GM18526 (cell line): Measurements from ENCODE around the gene MORN4.

ENCODE experiments used
- POLR2A ChIP-seq: IDR thresholded peaks from 3 replicates; pipeline ENCODE4 v1.6.1; 2011; ENCODE audit not compliant: insufficient read length; ENCODE audit errors: extremely low read depth

The MORN4 gene

GRCh38 chr10:97612386-97612785 lies 20.9 kb downstream of the MORN4 start:
- no peak for TF ChIP-seq POLR2A

DNA sequence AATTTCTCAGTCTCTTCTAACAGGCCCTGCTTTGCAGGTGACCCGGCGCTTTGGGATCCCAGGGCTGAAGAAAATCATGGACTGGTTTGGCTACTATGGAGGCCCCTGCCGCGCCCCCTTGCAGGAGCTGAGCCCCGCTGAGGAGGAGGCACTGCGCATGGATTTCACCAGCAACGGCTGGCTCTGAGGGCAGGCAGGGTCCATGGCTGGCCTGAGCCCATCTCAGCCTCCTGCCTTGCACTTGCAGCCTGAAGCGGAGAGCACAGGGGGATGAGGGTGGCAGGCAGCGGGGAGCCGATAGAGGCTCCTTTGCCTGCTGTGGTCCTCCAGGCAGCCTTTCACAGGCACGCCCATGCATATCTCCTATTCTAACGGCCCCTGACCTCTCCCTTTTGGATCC lies 21.8 kb downstream of the MORN4 start:
- TF ChIP-seq POLR2A = no peak

GRCh38 chr10:97608991-97609561 lies 24.2 kb downstream of the MORN4 start:
- TF ChIP-seq POLR2A = no peak

DNA sequence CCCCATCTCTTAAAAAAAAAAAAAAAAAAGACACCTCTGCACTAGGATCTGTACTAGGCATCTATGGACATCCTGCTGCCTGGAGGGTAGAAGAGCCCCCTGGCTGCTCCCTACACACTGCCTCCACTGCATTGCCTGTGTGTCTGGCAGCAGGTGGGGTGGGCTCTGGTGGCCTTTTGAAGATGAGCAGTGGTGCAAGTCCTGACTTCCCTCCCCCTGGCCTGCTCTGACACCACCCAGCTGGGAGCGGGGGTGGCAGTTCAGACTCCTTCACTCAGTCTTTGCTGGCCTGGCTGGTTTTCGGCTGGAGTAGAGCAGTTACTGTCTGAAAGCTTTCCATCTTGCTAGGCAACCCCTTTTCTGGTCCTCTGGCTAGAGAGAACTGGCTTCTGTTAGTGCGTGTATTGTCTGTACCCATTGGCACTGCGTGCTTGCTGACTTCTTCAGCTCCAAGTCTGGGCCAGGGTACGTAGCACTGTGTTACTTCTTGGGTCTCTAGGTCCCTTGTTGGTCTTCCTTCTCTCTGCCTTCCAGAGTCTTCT lies 26.1 kb downstream of the MORN4 start:
- TF ChIP-seq POLR2A = no peak

DNA sequence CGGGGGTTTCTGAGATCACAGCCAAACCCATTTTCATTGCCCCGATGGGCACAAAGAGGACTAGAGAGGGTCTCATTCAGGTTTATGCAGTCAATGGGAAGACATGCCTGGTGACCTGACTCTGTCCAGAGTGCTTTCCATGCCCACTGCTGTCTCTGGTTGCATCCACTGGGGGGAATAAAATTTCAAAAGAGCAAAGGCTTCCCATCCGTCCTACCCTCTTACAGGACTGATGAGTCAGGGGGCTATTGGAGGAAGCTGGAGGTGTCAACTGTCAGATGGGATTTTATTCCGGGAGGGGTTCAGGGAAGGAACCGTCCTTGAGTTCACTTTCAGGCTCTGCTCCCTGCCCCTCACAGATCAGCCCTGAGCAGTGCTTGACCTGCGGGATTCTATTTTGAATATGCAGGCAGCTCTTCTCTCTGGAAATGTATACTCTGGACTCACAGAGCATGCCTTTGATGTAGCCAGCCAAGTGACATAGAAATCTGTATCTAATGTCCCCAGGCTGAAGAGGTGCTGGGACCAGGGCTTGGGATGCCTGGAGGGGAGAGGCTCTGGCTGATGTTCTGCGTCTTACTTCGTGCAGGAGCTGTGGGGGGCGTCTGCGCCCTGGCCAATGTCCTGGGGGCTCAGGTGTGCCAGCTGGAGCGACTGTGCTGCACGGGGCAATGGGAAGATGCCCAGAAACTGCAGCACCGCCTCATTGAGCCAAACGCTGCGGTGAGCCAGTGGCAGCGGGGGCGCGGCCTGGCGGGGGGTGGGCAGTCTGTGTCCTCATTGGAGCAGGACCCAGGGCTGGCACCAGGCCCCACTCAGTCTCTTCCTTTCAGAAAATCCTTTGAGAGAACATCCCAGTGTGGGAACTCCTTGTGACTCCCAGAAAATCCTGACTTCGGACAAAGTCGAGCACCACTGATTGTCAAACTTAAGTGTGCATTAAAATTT lies 31.8 kb downstream of the MORN4 start:
- no peak for TF ChIP-seq POLR2A

GRCh38 chr10:97600616-97601015 lies 32.7 kb downstream of the MORN4 start:
- TF ChIP-seq POLR2A = no peak

GRCh38 chr10:97599272-97599619 lies 34.1 kb downstream of the MORN4 start:
- no peak for TF ChIP-seq POLR2A

GRCh38 chr10:97598407-97599271 lies 34.7 kb downstream of the MORN4 start:
- TF ChIP-seq POLR2A = no peak

- TF ChIP-seq POLR2A = no peak
Observed at GRCh38 chr10:97597778-97598177, 35.5 kb downstream of the MORN4 start.

DNA sequence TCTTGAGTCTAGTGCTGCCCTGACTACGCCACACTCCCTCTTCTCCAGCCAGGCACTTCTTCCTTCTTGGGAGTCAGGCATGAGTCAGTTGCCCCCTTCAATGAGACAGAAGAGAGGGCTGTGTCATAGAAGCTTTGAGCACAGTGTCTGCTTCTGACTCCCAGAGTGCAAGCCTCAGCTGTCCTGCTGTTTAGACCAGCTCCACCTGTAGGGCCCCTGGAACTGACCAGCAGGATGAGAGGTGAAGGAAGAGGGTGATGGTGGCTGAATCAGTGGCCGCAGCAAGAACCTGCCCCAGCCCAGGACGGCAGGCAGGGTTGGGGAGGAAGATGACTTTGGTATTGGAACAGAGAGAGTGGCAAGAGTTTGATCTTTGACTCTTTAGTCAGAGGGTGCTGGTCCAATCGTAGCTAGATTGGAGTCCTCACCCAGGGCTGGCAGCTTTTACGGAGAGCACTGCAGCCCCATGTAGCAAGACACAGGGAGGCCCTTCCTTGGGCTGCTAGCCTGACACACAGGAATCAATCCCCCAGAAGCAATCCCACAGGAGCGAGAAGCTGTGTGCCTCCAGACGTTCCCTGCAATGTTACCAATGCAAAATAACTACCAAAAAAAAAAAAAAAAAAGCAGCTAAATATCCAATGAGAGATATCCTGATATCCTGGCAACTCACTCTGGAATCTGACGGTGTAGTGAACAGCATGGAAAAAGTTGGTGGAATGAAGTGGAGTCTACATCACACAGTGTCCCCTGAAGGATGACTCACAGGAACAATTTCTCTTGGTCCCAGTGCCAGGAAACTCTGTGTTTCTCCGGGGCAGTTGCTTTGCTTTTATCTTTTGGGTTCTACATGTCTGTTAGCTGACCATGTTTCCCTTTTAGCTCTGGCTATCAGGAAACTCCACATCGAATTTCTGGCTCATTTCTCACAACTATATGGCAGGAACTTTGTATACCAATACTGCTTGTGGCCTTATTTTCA lies 36.9 kb downstream of the MORN4 start:
- TF ChIP-seq POLR2A = no peak

DNA sequence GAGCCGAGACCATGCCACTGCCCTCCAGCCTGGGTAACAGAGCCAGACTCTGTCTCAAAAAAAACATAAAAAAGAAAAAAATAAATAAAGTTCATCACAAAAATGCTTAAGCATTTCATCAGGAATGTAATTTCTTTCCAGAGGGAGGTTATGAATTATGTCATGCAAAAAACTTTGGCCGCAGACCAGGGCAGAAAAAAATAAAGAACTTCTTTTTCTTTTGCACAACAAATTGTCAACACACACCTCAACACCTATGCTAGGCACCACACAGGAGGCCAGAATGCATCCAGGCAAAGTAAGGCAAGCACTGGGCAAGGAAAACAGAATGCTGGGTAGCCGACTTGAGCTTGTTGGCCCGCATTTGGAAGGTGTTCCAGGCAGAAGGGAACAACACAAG lies 39.9 kb downstream of the MORN4 start:
- TF ChIP-seq POLR2A = no peak

DNA sequence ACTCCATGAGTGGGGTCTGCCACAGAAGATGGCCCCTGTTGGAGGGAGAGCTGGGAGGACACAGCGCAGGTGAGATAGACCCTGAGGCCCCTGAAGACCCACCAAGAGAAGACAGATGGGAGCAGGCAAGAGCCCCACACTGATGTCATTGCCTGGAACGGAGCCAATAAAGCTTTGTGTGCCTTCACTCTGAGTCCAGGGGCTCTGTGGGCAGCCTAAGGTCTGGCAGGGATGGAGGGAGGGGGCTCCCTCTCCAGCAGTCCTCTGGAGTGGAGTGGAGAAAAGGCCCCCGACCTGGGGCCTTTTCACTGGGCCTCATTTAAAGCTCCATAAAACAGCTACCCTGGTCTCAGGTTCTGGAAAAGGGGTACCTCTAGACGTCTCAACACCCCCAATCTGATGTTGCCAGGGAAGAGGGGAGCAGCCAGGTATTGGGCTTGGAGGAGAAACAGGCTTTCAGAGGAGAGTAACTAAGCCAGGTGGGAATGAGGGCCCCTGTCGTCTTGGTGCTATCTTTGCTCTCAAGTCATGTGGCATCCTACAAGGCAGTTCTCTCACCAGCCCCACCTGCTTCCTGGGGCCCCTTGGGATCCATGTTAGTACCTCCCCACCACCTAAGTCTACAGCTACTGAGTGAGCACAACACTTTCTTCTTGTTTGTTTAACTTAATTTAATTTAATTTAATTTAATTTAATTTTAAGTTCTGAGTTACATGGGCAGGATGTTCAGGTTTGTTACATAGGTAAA lies 42.4 kb downstream of the MORN4 start:
- no peak for TF ChIP-seq POLR2A

- TF ChIP-seq POLR2A = no peak
Observed at GRCh38 chr10:97590082-97590747, 43.1 kb downstream of the MORN4 start.
